DND-41 (cell line): ENCODE data around the gene ANP32E.

Experiments
- CTCF ChIP-seq: IDR thresholded peaks from 2 replicates; pipeline ENCODE4 v1.5.1; 2012; ENCODE audit warnings: borderline replicate concordance, low read length, moderate library complexity, mild to moderate bottlenecking; ENCODE audit not compliant: poor library complexity, severe bottlenecking; ENCODE audit errors: extremely low read depth
- EZH2 ChIP-seq: IDR thresholded peaks from 3 replicates; pipeline ENCODE4 v1.6.1; 2012; ENCODE audit warnings: borderline replicate concordance, low read depth, mild to moderate bottlenecking, moderate library complexity, low read length, inconsistent platforms; ENCODE audit not compliant: severe bottlenecking

GRCh38 chr1:150257624-150258585 lies 22.0 kb upstream of the ANP32E start, which contains the start of gene CA14:
- TF ChIP-seq CTCF = no peak
- TF ChIP-seq EZH2 = no peak
